ENCODE measurements around the gene ISLR.

The ISLR gene

GRCh38 chr15:74173380-74174218 lies at the start of gene ISLR:
TSS of gene ISLR (plus strand) at chr15:74173710. CDS start at chr15:74174859, 1,149 bp downstream.
- H3K9ac ChIP-seq (ENCODE audit: low read length in 5 of 5), result peak within 1 kb of the TSS in 2 of 5 donors; percentile 48 to 62

GRCh38 chr15:74124196-74124595 lies 49.3 kb upstream of the ISLR start:
- Histone ChIP-seq H3K4me1 (ENCODE audit: control insufficient read depth in 5 of 5, insufficient read depth in 5 of 5, low read length in 5 of 5) (peaks cover 0 to 19% (median 14%) of the 10 kb centered on the region in 5 donors), H3K9ac (ENCODE audit: low read length in 5 of 5) (no peak overlapping the region), H3K27me3 (ENCODE audit: control insufficient read depth in 5 of 5, insufficient read depth in 4 of 5, low read length in 5 of 5) (peaks cover 24 to 56% (median 31%) of the 10 kb centered on the region in 5 donors), H3K9me3 (ENCODE audit: control insufficient read depth in 5 of 5, low read length in 5 of 5) (no peaks in the 10 kb centered on the region), H3K27ac (ENCODE audit: low read depth, low read length) (no peak overlapping the region), H3K36me3 (ENCODE audit: control insufficient read depth in 5 of 5, insufficient read depth in 5 of 5, low read length in 5 of 5) (no peaks in the 10 kb centered on the region), H3K4me3 (ENCODE audit: low read depth in 1 of 5, low read length in 5 of 5) (no peak overlapping the region)

More at GRCh38 chr15:74173380-74174218, at the start of gene ISLR:
- Histone ChIP-seq H3K27ac (ENCODE audit: low read depth, low read length) (peak within 1 kb of the TSS; percentile 69), H3K36me3 (ENCODE audit: control insufficient read depth in 5 of 5, insufficient read depth in 5 of 5, low read length in 5 of 5) (peaks cover 0 to 8% (median 0%) of the 10 kb centered on the region in 5 donors), H3K4me3 (ENCODE audit: low read depth in 1 of 5, low read length in 5 of 5) (peak within 1 kb of the TSS; percentile 57 to 66 (median 61)), H3K4me1 (ENCODE audit: control insufficient read depth in 5 of 5, insufficient read depth in 5 of 5, low read length in 5 of 5) (peaks cover 9 to 83% (median 69%) of the 10 kb centered on the region in 5 donors), H3K27me3 (ENCODE audit: control insufficient read depth in 5 of 5, insufficient read depth in 4 of 5, low read length in 5 of 5) (peaks cover 0 to 3% (median 0%) of the 10 kb centered on the region in 5 donors), H3K9me3 (ENCODE audit: control insufficient read depth in 5 of 5, low read length in 5 of 5) (no peaks in the 10 kb centered on the region)

GRCh38 chr15:74124759-74125158 lies 48.8 kb upstream of the ISLR start:
- Histone ChIP-seq H3K9ac (ENCODE audit: low read length in 5 of 5) (no peak overlapping the region), H3K9me3 (ENCODE audit: control insufficient read depth in 5 of 5, low read length in 5 of 5) (no peaks in the 10 kb centered on the region), H3K27me3 (ENCODE audit: control insufficient read depth in 5 of 5, insufficient read depth in 4 of 5, low read length in 5 of 5) (peaks cover 30 to 62% (median 36%) of the 10 kb centered on the region in 5 donors), H3K4me1 (ENCODE audit: control insufficient read depth in 5 of 5, insufficient read depth in 5 of 5, low read length in 5 of 5) (peaks cover 0 to 25% (median 18%) of the 10 kb centered on the region in 5 donors), H3K36me3 (ENCODE audit: control insufficient read depth in 5 of 5, insufficient read depth in 5 of 5, low read length in 5 of 5) (no peaks in the 10 kb centered on the region), H3K27ac (ENCODE audit: low read depth, low read length) (no peak overlapping the region), H3K4me3 (ENCODE audit: low read depth in 1 of 5, low read length in 5 of 5) (no peak overlapping the region)

- Histone ChIP-seq H3K9ac (ENCODE audit: low read length in 5 of 5) (no peak overlapping the region), H3K4me1 (ENCODE audit: control insufficient read depth in 5 of 5, insufficient read depth in 5 of 5, low read length in 5 of 5) (peaks cover 0 to 36% (median 29%) of the 10 kb centered on the region in 5 donors), H3K36me3 (ENCODE audit: control insufficient read depth in 5 of 5, insufficient read depth in 5 of 5, low read length in 5 of 5) (no peaks in the 10 kb centered on the region), H3K9me3 (ENCODE audit: control insufficient read depth in 5 of 5, low read length in 5 of 5) (no peaks in the 10 kb centered on the region), H3K27ac (ENCODE audit: low read depth, low read length) (no peak overlapping the region), H3K27me3 (ENCODE audit: control insufficient read depth in 5 of 5, insufficient read depth in 4 of 5, low read length in 5 of 5) (peaks cover 41 to 66% (median 48%) of the 10 kb centered on the region in 5 donors), H3K4me3 (ENCODE audit: low read depth in 1 of 5, low read length in 5 of 5) (peak overlapping the region; percentile 44 to 61 (median 56))
Measured at GRCh38 chr15:74127255-74127953, 46.1 kb upstream of the ISLR start.

GRCh38 chr15:74127954-74128784 lies 45.3 kb upstream of the ISLR start:
- Histone ChIP-seq H3K27me3 (ENCODE audit: control insufficient read depth in 5 of 5, insufficient read depth in 4 of 5, low read length in 5 of 5) (peaks cover 47 to 68% (median 56%) of the 10 kb centered on the region in 5 donors), H3K4me1 (ENCODE audit: control insufficient read depth in 5 of 5, insufficient read depth in 5 of 5, low read length in 5 of 5) (peaks cover 0 to 42% (median 32%) of the 10 kb centered on the region in 5 donors), H3K4me3 (ENCODE audit: low read depth in 1 of 5, low read length in 5 of 5) (peak overlapping the region; percentile 44 to 61 (median 56)), H3K27ac (ENCODE audit: low read depth, low read length) (no peak overlapping the region), H3K9me3 (ENCODE audit: control insufficient read depth in 5 of 5, low read length in 5 of 5) (peaks cover 0 to 6% (median 3%) of the 10 kb centered on the region in 5 donors), H3K36me3 (ENCODE audit: control insufficient read depth in 5 of 5, insufficient read depth in 5 of 5, low read length in 5 of 5) (no peaks in the 10 kb centered on the region), H3K9ac (ENCODE audit: low read length in 5 of 5) (no peak overlapping the region)

- H3K27me3 ChIP-seq (ENCODE audit: control insufficient read depth in 5 of 5, insufficient read depth in 4 of 5, low read length in 5 of 5), result peaks cover 50 to 74% (median 54%) of the 10 kb centered on the region in 5 donors
- no peak overlapping the region for H3K27ac ChIP-seq (ENCODE audit: low read depth, low read length)
- H3K4me1 ChIP-seq (ENCODE audit: control insufficient read depth in 5 of 5, insufficient read depth in 5 of 5, low read length in 5 of 5), result peaks cover 0 to 46% (median 32%) of the 10 kb centered on the region in 5 donors
- no peaks in the 10 kb centered on the region for H3K36me3 ChIP-seq (ENCODE audit: control insufficient read depth in 5 of 5, insufficient read depth in 5 of 5, low read length in 5 of 5)
- H3K4me3 ChIP-seq (ENCODE audit: low read depth in 1 of 5, low read length in 5 of 5), result peak overlapping the region in 3 of 5 donors; percentile 56 to 61 (median 61)
- no peak overlapping the region for H3K9ac ChIP-seq (ENCODE audit: low read length in 5 of 5)
- peaks cover 0 to 9% (median 6%) of the 10 kb centered on the region in 5 donors for H3K9me3 ChIP-seq (ENCODE audit: control insufficient read depth in 5 of 5, low read length in 5 of 5)
Measured at GRCh38 chr15:74128785-74129585, 44.5 kb upstream of the ISLR start.

- Histone ChIP-seq H3K4me1 (ENCODE audit: control insufficient read depth in 5 of 5, insufficient read depth in 5 of 5, low read length in 5 of 5) (peaks cover 0 to 53% (median 35%) of the 10 kb centered on the region in 5 donors), H3K4me3 (ENCODE audit: low read depth in 1 of 5, low read length in 5 of 5) (peak overlapping the region in 4 of 5 donors; percentile 44 to 61 (median 56)), H3K27me3 (ENCODE audit: control insufficient read depth in 5 of 5, insufficient read depth in 4 of 5, low read length in 5 of 5) (peaks cover 51 to 76% (median 57%) of the 10 kb centered on the region in 5 donors), H3K9ac (ENCODE audit: low read length in 5 of 5) (peak overlapping the region in 1 of 5 donors; percentile 17), H3K9me3 (ENCODE audit: control insufficient read depth in 5 of 5, low read length in 5 of 5) (peaks cover 0 to 9% (median 6%) of the 10 kb centered on the region in 5 donors), H3K36me3 (ENCODE audit: control insufficient read depth in 5 of 5, insufficient read depth in 5 of 5, low read length in 5 of 5) (no peaks in the 10 kb centered on the region), H3K27ac (ENCODE audit: low read depth, low read length) (no peak overlapping the region)
Measured at GRCh38 chr15:74129586-74130154, 43.8 kb upstream of the ISLR start.

GRCh38 chr15:74130155-74130848 lies 43.2 kb upstream of the ISLR start, which contains the start of gene ISLR2:
TSS of gene ISLR2 (plus strand) at chr15:74130586. CDS start at chr15:74132755, 2,169 bp downstream.
- Histone ChIP-seq H3K4me3 (ENCODE audit: low read depth in 1 of 5, low read length in 5 of 5) (peak within 1 kb of the TSS in 4 of 5 donors; percentile 44 to 61 (median 56)), H3K4me1 (ENCODE audit: control insufficient read depth in 5 of 5, insufficient read depth in 5 of 5, low read length in 5 of 5) (peaks cover 0 to 58% (median 40%) of the 10 kb centered on the region in 5 donors)

More at GRCh38 chr15:74130155-74130848, 43.2 kb upstream of the ISLR start, which contains the start of gene ISLR2:
- Histone ChIP-seq H3K27ac (ENCODE audit: low read depth, low read length) (no peak within 1 kb of the TSS), H3K9me3 (ENCODE audit: control insufficient read depth in 5 of 5, low read length in 5 of 5) (peaks cover 0 to 9% (median 6%) of the 10 kb centered on the region in 5 donors), H3K9ac (ENCODE audit: low read length in 5 of 5) (peak within 1 kb of the TSS in 1 of 5 donors; percentile 17), H3K36me3 (ENCODE audit: control insufficient read depth in 5 of 5, insufficient read depth in 5 of 5, low read length in 5 of 5) (no peaks in the 10 kb centered on the region), H3K27me3 (ENCODE audit: control insufficient read depth in 5 of 5, insufficient read depth in 4 of 5, low read length in 5 of 5) (peaks cover 48 to 73% (median 60%) of the 10 kb centered on the region in 5 donors)
